Left ventricle myocardium inferior (tissue), 1 donor: Measurements from ENCODE around the gene CPEB2. TPM values are rescaled to one million over a fixed set of nuclear protein-coding genes. Genes with fewer than 3 reads are reported as not detected.

Source experiments
- DNase-seq: peaks from one replicate; pipeline ENCODE4 v3.0.0-alpha.2; 2020
- H3K27ac ChIP-seq: fragments of 200-600 bp; replicated peaks from 2 replicates; pipeline ENCODE4 v1.8.0; 2021
- H3K27me3 ChIP-seq: fragments of 200-600 bp; 2 replicates; pipeline ENCODE4 v1.8.0; 2021; ENCODE audit warnings: low read depth
- H3K36me3 ChIP-seq: fragments of 200-600 bp; 2 replicates; pipeline ENCODE4 v1.8.0; 2021
- H3K4me1 ChIP-seq: fragments of 200-600 bp; 2 replicates; pipeline ENCODE4 v1.8.0; 2021
- H3K4me3 ChIP-seq: fragments of 200-600 bp; 2 replicates; pipeline ENCODE4 v1.8.0; 2021; ENCODE audit warnings: mild to moderate bottlenecking, moderate library complexity
- H3K9me3 ChIP-seq: fragments of 200-600 bp; replicated peaks from 2 replicates; pipeline ENCODE4 v1.8.0; 2021
- CTCF ChIP-seq: fragments of 200-600 bp; IDR thresholded peaks from 2 replicates; pipeline ENCODE4 v1.8.0; 2021; ENCODE audit warnings: antibody characterized with exemption, mild to moderate bottlenecking, borderline replicate concordance
- intact Hi-C: fragments of 100-400 bp; cut with micrococcal nuclease; formaldehyde crosslinking; loops from one replicate; pipeline ENCODE4 v1.11.0; 2022
- long read RNA-seq: library from polyadenylated mRNA; unstranded; transcript quantifications from one replicate; pipeline ENCODE4 v2.0.0, GENCODE V29; 2021
- total RNA-seq: library from RNA; stranded (reverse); fragmentation: NEBNext Ultra II Directional; extraction: Animal tissue kit (Norgen Biotek cat#: 25700); gene quantifications from one replicate; pipeline ENCODE4 v1.2.1, GENCODE V29; 2021
- donor health status: DM: no; HTN: yes; CAD: no; lungs with severe emphysema.

Gene CPEB2
- total RNA-seq: 23.3 TPM
- long read RNA-seq, full-length matches to known transcripts: 28 of 36 reads
- long read RNA-seq, partial matches to known transcripts: 2 of 36 reads
- long read RNA-seq, other reads (novel, unspliced or antisense): 6 of 36 reads

DNA sequence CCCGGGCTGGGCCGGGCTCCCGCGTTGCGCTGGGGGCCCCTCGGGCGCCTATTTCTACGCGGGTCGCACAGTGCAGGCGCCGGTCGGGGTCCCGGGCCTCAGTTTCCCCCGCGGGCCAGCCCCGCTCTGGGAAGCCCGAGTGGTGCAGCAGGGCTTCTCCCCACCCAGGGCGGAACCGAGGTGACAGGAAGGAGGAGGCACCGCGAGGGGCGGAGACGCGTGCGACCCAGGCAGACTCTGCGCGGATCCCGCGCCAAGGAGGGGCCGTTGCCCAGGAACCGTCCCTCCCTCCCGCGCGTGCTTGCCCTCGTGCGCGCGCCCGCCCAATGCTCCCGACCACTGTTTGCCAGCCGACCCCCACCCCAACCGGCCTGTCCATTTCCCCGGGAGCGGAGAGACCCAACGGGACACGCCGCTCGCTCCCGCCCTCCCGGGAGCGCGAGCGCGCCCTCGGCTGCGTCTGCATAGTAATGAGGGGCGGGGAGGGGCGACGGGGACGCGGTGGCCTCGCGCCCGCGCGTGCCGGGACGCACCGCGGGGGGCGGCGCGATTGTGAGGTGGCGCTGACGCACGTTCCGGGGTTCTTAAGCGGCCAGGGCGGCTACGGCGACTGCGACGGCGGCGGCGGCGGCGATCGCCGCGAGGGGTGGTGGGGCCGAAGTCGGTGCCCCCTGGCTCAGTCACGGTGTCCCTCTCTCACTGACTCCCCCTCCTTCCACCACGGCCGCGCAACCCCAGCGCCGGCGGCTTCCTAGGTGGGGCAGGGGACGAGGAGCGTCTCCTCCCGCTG is at the start of gene CPEB2:
CPEB2 (plus strand) TSS at position 613 of the 790 bp plus-strand sequence. CDS start 193 bp downstream, outside the sequence.
- DNase-seq: peak; percentile 96
- Histone ChIP-seq H3K4me3 (peak within 1 kb of the TSS; percentile 93), H3K36me3 (no peaks in the 10 kb centered on the region), H3K27ac (peak within 1 kb of the TSS; percentile 100), H3K9me3 (peaks cover 3% of the 10 kb centered on the region), H3K27me3 (no peaks in the 10 kb centered on the region), H3K4me1 (peaks cover 55% of the 10 kb centered on the region)
- no peak for TF ChIP-seq CTCF
- intact Hi-C loops: no loop called here

DNA sequence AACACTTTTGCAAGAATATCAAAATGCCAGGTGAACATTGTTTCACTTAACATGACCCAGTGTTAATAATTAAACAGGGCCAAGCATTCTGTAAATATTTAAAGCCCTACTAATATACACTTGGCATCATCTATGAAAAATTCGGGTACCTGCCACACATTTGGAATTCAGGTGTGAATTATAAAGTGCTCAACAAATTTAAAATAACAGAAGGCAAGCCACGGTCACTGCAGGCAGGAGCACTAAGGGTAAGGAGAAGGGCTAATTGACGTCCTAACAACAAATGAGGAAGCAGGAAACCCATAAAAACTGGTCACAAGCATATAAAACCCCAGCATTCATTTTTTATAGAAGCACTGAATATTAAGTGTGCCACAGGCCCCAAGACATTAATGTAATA is 43.8 kb upstream of the CPEB2 start:
- H3K36me3 ChIP-seq: no peaks in the 10 kb centered on the region
- no peaks in the 10 kb centered on the region for H3K4me1 ChIP-seq
- no peak overlapping the region for H3K4me3 ChIP-seq
- intact Hi-C loops: no loop called here
- no peak for TF ChIP-seq CTCF
- H3K27ac ChIP-seq: no peak overlapping the region
- no peaks in the 10 kb centered on the region for H3K9me3 ChIP-seq
- no peak for DNase-seq
- H3K27me3 ChIP-seq: no peaks in the 10 kb centered on the region

GRCh38 chr4:14961292-14961691 is 41.0 kb upstream of the CPEB2 start:
- H3K9me3 ChIP-seq: no peaks in the 10 kb centered on the region
- DNase-seq: no peak
- no peak overlapping the region for H3K27ac ChIP-seq
- no peaks in the 10 kb centered on the region for H3K27me3 ChIP-seq
- H3K36me3 ChIP-seq: no peaks in the 10 kb centered on the region
- H3K4me1 ChIP-seq: no peaks in the 10 kb centered on the region
- intact Hi-C loops: no loop called here
- no peak overlapping the region for H3K4me3 ChIP-seq
- TF ChIP-seq CTCF: no peak

DNA sequence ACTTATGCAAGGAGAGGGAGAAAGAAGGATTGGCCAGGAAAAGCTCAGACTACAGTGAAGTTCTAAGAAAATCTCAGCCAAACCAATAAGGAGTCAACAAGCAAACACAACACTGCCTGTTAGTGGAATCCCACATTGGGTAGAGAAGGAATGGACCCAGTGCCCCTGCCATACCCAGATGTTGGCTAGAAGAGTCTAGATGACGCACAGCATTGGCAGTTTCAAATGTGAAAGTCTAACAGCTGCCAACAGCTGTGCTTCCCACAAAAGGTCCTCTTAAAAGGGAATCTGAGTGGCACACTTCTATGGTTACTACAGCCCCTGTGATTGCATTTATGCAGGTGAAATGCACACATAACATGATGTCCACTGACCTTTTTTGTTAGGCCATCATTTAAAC is 37.2 kb upstream of the CPEB2 start:
- no peaks in the 10 kb centered on the region for H3K36me3 ChIP-seq
- no peak for DNase-seq
- TF ChIP-seq CTCF: no peak
- H3K4me1 ChIP-seq: no peaks in the 10 kb centered on the region
- H3K27me3 ChIP-seq: no peaks in the 10 kb centered on the region
- no peak overlapping the region for H3K4me3 ChIP-seq
- H3K27ac ChIP-seq: no peak overlapping the region
- H3K9me3 ChIP-seq: no peaks in the 10 kb centered on the region
- intact Hi-C loops: no loop called here

- intact Hi-C loops: no loop called here
- Histone ChIP-seq H3K27me3 (no peaks in the 10 kb centered on the region), H3K27ac (no peak overlapping the region), H3K36me3 (no peaks in the 10 kb centered on the region), H3K4me3 (no peak overlapping the region), H3K9me3 (peaks cover 8% of the 10 kb centered on the region), H3K4me1 (no peaks in the 10 kb centered on the region)
- TF ChIP-seq CTCF: no peak
- DNase-seq: no peak
Measured at GRCh38 chr4:14967982-14968381, 34.3 kb upstream of the CPEB2 start.
